Head of caudate nucleus (tissue), 42 donors: ENCODE results near the gene AOX1.
"Not testable (repeated sequence)": the region's sequence is repeated elsewhere in the genome, so short reads cannot be mapped to it uniquely, and the experiment has no call there.

Experiments
- DNase-seq, 42 donors: peaks; one replicate each; pipeline versions ENCODE4 v3.0.0 to v3.0.0-alpha.2; 2020 to 2021; ENCODE audit warnings: mixed read lengths in 7 of 42
- intact Hi-C: fragments of 100-400 bp; cut with DNase I; formaldehyde crosslinking; loops from one replicate; pipeline ENCODE4 v1.15.0; 2022

Gene AOX1

GRCh38 chr2:200585730-200586643 lies at the start of gene AOX1:
TSS of gene AOX1 (plus strand) at chr2:200586014. CDS start at chr2:200586109, 95 bp downstream.
- intact Hi-C loops, result no loop called here
- DNase-seq, result peak in 39 of 42 donors; percentile 7 to 77 (median 34)

- no peak for DNase-seq
- intact Hi-C loops, result no loop called here
Measured at GRCh38 chr2:200538139-200538538, 47.7 kb upstream of the AOX1 start.

GRCh38 chr2:200540793-200541192 lies 45.0 kb upstream of the AOX1 start:
- DNase-seq, result no peak
- intact Hi-C loops, result no loop called here

- DNase-seq, intact Hi-C loops: not testable (repeated sequence)
Measured at GRCh38 chr2:200566596-200566995, 19.2 kb upstream of the AOX1 start.

- intact Hi-C loops, result no loop called here
- no peak for DNase-seq
Measured at GRCh38 chr2:200567932-200568331, 17.9 kb upstream of the AOX1 start.

DNA sequence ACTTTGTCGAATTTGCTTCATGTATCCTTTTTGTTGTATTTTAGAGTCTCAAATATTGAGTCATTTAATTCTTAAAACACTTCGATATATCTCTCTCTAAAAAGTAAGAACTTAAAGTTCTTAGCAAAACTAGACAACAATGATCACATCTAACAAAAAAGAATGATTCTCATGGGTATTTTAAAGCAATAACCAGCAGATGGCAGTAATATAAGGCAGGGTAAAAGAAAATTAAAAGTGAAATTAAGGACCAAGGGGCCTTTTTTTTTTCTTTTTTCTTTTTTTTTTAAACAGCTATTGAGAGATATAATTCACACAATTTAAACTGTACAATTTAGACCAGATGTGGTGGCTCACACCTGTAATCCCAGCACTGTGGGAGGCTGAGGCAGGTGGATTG lies 9.9 kb upstream of the AOX1 start:
- intact Hi-C loops, result no loop called here
- DNase-seq, result no peak

DNA sequence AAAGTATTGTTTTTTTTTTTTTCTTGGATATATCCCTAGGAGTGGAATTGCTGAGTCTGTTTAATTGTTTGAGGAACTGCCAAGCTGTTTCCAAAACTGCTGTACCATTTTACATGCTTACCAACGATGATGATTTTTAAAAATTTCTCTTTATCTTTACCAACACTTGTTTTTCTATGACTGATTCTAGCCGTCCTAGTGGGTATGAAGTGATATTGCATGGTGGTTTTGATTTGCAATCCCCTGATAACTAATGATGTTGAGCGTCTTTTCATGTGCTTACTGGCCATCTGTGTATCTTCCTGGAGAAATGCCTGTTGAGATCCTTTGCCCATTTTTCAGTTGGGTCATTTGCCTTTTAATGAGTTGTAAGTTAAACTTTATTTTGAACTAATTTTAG lies 8.8 kb upstream of the AOX1 start:
- DNase-seq, result no peak
- intact Hi-C loops, result no loop called here

- no peak for DNase-seq
Measured at GRCh38 chr2:200578778-200579177, 7.0 kb upstream of the AOX1 start.

GRCh38 chr2:200584639-200585038 lies 1.2 kb upstream of the AOX1 start:
- intact Hi-C loops, result no loop called here
- DNase-seq, result no peak

More at GRCh38 chr2:200578778-200579177, 7.0 kb upstream of the AOX1 start:
- intact Hi-C loops, result no loop called here

DNA sequence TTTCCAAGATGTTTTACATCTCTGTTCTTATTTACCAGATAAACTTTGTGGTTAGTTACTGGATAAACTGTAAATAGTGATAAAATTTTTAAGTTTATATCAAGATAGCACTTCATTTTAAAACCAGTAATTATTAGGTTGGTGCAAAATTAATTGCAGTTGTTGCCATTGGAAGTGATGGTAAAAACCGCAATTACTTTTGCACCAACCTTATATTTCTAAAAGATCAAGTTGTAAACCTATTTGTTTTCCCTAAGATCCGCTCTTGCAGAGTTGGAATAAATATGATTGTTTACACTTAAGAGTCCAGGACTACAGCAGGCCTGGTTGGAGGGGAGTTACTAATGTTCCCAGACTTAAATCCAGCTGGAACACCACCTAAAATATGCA lies 479 bp upstream of the AOX1 start:
- intact Hi-C loops, result no loop called here
- DNase-seq, result no peak

- intact Hi-C loops, result no loop called here
- peak in 2 of 42 donors; percentile 3 to 16 for DNase-seq
Measured at GRCh38 chr2:200586644-200586975, 796 bp downstream of the AOX1 start.

GRCh38 chr2:200587007-200587616 lies 1.3 kb downstream of the AOX1 start:
- intact Hi-C loops, result no loop called here
- no peak for DNase-seq

GRCh38 chr2:200588076-200588678 lies 2.4 kb downstream of the AOX1 start:
- intact Hi-C loops, result no loop called here
- DNase-seq, result no peak

GRCh38 chr2:200590090-200590489 lies 4.3 kb downstream of the AOX1 start:
- intact Hi-C loops, result no loop called here
- no peak for DNase-seq

GRCh38 chr2:200591308-200591707 lies 5.5 kb downstream of the AOX1 start:
- intact Hi-C loops, result no loop called here
- DNase-seq, result no peak

DNA sequence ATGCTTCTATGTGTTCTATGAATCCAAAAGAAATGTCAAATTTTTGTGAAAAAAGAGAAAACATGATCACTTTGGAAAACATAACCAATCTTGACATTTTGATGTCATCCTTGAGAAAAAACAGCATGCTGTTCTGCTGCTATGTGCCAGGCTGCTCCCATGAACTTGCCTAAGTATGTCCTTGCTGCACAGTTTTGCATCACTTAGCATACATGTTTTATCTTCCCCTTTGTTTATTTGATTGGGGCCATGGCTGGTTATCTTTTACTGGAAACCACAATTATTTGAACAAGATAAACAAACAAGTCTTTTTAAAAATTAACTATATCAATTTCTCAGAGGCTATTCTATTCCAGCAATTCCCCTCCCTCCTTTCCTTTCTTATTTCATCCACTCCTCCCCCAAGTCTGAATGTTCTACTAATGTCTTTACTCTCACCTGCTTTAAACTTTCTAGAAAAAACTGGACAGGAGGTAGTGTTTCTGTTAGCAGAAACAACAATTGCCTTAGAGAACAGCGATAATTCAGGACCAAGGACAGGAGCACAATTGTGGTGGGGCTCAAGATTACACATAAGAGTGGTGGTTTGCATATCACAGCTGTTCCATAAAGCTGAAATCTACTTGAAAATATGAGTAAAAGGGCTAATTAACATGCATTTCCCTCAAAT lies 6.7 kb downstream of the AOX1 start:
- DNase-seq, result no peak
- intact Hi-C loops, result no loop called here

GRCh38 chr2:200593905-200594304 lies 8.1 kb downstream of the AOX1 start:
- DNase-seq, result no peak
- intact Hi-C loops, result no loop called here

- DNase-seq, result no peak
- intact Hi-C loops, result no loop called here
Measured at GRCh38 chr2:200595913-200596312, 10.1 kb downstream of the AOX1 start.

- intact Hi-C loops, result no loop called here
- DNase-seq, result no peak
Measured at GRCh38 chr2:200596774-200597570, 11.2 kb downstream of the AOX1 start.
